ENCODE data around the gene PDK1.

- TF ChIP-seq CTCF (conservative IDR thresholded peaks at IDR 0.05 in 1 of 2, IDR thresholded peaks at IDR 0.05 in 1 of 2; ENCODE audit: extremely low read depth in 1 of 2, insufficient read depth in 1 of 2, low read depth in 1 of 2, low read length in 2 of 2), result no peak
- TF ChIP-seq EZH2 (IDR thresholded peaks at IDR 0.05; ENCODE audit: borderline replicate concordance, low read length), result no peak
These were observed 71.3 kb downstream of the PDK1 start for GRCh38 chr2:172627181-172627580.
